Stimulated activated CD8-positive, alpha-beta memory T cell treated with anti-CD3 and anti-CD28 coated beads, Interleukin-2, amount 100 ng/mL, for 1 hour (primary cell): Measurements from ENCODE around the gene AGAP1.

ENCODE experiments used
- DNase-seq, 2 donors: peaks; one replicate each; pipeline ENCODE4 v3.0.0-alpha.2; 2020; ENCODE audit warnings: low read depth in 2 of 2

AGAP1 gene

DNA sequence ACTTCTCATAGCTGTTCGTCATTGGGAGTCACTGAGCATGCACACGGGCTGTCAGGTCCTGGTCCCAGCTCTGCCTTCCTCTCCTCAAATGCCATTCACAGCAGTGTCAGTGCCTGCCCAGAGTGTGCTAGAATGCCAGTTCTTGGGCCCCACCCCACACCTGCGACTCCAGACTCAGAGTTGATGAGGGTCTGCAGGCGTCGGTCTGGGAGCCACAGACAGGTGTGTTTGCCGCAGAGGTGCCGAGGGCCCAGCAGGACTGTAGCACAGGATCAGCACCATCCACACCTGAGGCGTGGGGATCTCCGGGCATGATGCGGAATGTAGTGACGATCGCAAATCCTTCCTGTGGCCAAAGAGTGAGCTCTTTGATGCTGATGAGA, 56.5 kb downstream of the AGAP1 start:
- no peak for DNase-seq

DNA sequence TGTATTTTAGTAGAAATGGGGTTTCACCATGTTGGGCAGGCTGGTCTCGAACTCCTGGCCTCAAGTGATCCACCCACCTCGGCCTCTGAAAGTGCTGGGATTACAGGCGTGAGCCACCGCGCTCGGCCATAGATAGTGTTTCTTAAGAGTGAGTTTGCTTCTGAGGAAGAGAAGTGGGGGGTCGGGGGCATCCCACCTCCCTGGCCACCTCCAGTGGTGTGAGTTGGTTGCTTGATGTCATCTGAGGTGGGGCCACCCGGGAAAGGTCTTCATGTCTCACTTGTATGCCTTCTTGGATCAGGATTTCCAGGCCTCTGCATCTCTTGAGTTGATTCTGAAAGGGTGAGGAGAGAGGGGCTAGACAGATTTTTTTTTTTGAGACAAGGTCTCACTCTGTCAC, 57.1 kb downstream of the AGAP1 start:
- no peak for DNase-seq

DNA sequence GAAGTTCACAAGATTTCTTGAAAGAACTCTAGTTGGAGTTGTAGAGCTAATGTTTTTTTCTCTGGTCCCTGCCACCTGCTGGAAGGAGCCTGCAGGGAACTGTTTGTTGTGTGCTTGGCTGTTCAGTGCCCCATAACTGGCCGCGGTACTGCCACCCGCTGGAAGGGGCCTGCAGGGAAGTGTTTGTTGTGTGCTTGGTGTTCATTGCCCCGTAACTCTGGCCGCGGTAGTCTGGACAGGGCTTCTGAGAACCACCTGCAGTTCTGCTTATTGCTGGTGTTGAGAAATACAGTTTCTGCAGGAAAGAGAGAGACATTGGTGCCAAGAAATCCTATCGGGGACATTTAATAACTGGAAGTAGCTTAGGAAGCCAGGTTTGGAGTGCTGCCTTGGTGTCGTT, 58.1 kb downstream of the AGAP1 start:
- DNase-seq = no peak

DNA sequence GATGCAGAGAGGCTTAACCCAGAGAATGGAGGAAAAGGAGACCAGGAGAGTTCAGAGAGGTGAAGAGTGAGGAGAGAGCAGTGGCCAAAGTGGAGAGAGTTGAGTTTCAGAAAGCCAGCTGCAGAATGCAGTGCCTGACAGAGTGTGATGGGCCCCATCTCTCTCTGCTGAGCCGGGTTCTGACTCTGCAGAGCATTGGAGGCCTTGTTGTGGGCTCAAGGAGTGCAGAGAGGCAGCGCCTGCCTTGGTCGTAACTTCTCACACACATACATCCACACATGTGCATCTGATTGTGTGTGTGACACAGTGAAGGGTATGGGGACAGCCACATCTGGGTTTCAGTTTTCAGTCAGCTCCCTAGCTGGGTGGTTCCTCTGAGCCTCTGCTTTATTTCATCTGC, 58.8 kb downstream of the AGAP1 start:
- DNase-seq = no peak

DNA sequence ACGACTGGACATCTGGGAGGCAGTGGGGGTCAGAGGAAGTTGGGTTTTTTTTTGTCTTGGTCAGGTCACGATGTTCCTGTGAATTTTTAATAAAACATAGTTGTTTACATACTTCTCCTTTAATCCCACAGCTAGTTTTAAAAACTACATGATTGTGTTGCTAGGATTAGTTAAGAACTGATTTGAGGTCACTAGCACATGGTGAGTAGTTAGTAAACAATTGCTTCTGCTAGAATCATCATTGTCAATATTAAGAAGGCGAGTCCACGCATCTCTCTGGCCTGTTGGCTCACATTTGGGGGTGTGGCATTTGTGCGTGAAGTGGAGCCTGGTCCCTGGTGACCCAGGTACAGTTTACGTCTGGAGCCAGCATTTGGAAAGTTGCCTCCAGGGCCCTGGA, 59.4 kb downstream of the AGAP1 start:
- DNase-seq = no peak

DNA sequence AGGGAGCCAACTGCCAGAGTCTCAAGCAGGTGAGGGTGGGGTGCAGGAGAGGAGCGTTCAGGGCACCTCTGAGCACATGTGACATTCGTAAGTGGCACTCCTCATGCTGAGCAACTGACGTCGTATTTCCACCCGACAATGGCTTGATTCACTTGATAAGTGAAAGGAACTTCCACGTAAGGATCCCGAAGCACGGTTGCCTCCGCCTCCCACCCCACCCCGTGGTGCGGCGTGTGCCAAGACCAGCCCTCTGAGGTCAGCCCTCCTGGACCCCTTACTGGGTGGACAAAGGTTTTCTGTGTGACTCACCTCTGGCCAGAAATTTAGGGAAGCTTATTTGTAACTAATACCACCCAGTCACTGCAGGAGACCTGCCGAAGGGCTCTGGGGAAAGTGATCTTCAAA, 59.9 kb downstream of the AGAP1 start:
- DNase-seq = no peak

DNA sequence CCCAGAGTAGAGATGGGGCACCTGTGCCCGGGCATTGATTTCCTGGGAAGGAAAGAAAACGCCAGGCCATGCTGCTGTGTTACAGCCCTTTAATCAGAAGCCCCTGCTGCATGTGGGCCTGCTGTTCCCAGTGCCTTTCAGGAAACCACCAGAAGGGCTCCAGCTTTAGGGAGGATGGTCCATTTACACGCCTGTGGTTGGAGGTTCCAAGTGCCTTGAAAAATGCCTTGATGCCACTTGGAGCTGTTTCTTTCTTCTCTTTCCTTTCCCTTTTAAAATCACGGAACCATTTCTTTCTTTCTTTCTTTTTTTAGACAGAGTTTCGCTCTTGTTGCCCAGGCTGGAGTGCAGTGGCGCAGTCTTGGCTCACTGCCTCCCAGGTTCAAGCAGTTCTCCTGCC, 60.5 kb downstream of the AGAP1 start:
- no peak for DNase-seq

DNA sequence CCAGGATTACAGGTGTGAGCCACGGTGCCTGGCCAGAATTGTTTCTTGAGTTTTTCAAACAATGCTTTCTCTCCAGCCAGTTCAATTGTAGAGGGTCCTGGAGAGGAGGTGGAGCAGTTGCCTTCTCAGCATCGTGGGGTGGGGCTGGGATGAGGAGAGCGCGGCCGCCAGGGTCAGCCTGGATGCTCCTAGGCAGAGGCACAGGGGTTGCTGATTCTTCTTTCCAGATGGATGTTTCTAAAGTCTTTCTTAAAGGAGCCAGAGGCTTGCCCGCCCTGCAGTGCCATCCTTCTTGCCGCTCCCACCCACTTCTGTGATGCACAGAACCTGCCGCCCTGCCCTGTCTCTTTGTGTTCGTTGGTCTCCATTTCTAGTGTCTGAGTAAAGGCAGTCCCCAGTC, 61.1 kb downstream of the AGAP1 start:
- no peak for DNase-seq

DNA sequence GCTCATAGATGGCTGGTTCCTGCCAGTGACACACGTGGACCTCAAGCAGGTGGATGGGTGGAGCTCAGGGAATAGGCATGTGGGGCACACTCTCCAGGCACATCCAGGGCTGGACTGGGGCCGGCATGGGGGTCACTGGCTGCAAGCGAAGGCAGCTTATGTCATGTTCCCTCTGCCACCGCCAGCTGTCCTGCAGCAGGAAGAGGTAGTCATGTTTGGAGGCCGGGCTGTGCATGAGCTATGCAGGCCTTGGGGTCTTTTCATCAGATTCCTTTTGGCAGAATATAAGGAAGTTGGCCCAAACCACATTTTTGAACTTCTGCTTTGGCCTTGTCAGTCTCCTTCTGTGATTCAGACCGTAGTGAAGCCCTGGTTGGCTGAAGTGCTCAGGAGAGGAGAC, 61.5 kb downstream of the AGAP1 start:
- no peak for DNase-seq

DNA sequence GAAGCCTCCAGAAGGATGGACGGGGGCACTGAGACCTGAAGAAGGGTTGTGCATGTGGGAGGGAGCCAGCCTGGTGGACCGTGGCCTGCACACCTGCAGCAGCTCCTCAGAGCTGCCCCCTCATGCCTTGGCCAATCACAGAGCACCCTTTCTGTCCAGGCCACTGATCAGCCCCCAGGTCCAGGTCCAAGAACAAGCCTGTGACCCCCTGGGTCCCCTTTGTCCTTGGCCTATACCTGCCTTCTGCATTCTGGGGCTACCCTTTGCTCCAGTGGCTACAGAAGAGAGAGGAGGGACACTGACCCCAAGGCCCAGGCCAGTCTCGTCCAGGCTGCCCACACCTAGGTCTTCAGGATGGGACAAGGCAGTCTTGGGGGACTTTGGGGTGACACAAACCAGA, 62.2 kb downstream of the AGAP1 start:
- DNase-seq = no peak

DNA sequence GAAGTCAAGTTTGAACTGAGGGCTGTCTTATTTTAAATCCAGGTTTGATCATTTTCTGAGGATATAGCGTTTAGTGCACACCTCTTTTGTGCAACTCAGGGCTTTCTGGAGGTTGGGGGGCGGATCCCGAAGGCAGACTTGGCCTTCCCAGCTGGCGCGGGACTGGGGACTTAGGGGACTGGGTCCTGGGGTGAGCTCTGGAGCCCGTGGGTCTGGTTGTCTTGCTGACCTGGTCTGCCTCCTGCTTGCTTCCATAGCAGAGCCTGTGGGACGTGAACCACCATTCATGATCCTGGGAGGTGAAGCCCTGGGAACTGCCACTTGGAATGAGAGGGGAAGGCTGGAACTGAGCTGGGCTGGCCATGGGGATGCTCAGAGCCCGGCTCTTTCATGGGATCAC, 63.1 kb downstream of the AGAP1 start:
- DNase-seq = no peak

DNA sequence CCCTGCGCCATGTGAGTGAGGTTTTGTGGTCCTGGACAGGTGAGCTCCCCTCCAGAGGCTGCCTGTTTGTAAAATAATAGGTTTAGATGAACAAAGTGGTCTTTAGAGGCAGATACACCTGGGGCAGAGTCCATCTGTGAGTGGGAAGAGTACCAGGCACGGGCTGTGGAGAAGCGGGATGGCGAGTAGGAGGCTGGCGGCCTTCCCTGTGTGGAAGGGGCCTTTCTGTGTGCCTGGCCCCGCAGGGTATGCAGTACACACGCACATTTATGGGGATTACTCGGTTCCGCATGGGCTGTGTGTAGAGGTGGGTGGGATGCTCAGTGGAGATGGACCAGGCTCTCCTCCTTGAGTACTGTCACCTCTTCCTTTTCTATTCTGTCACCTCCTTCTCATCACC, 64.1 kb downstream of the AGAP1 start:
- no peak for DNase-seq

DNA sequence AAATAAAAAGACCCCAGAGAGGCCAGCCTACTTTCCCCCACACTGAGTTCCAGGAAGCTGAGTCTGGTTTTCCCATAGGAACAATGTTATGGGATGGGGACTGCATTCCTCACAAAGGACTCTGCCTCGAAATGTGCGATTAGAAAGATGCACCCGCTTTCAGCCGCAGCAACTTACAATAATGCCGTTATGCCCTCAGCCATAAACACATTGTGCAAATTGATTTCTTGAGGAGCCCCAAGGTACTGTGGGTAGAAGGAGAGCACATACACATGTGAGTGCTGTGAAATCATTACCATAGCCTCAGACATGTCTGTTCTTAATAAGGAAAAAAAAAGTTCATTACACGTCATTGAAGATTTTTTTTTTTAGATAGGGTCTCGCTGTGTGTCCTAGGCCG, 64.7 kb downstream of the AGAP1 start:
- DNase-seq = no peak

DNA sequence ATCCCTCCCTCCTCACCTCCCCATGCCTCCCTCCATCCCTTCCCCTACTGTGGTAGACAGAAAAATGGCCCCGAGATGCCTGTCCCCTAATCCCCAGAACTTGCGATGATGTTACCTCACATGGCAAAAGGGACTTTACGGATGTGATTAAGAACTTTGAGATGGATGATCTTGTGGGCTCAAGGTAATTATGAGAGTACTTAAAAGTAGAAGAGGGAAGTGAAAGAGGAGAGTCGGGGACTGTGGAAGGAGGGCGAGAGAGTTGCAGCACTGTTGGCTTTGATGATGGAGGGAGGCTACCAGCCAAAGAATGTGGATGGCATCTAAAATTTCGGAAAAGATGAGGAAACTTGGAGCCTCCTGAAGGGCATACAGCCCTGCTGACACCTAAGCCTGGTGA, 66.5 kb downstream of the AGAP1 start:
- no peak for DNase-seq

DNA sequence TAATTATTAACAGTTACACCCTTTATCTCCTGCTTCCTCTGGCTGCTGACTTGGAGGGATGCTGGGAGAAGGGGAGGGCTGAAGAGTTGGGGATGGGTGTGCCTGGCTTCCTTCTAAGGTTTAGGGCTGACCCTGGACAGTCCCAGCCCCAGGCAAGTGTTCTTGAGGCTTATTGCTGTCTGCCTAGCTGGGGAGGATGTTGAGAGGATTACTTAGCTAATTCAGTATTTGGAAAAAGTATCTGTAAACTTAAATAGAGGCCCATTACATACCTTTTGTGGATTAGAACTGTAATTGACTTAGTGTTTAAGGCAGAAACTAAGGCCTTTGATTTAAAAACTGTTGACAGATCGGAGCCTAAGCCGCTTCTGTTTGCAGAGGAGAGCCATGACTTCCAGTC, 67.6 kb downstream of the AGAP1 start:
- DNase-seq = no peak

DNA sequence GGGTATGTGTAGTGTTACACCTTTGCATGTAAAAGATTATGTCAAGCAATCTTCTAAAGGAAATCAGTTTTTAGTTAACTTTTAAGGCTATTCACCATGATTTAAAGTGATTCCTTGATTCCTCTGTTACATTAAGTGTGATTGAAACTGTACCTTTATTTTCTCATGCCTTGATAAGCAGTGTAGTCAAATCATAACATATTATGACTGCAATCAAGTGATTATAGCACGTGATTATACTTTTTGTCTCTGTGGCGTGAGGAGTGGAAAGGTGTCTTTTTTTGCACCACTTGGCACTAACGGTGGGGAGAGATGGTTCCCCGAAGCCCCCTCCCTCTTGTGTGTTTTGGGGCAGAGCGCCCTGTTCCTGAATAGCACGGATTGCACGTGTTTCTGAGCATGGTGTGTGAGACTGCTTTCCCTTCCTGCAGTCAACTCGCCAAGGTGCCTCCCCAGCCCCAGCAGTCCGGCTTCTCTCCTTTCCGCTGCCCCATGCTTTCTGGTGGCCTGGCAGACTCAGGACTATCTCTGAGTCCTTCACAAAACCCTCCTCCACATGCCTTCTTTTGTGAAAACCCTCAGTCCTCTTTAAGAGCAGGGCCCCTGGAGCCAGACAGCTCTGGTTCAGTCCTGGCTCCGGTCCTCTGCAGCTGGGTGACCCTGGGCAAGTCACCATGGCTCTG, 68.4 kb downstream of the AGAP1 start:
- no peak for DNase-seq

DNA sequence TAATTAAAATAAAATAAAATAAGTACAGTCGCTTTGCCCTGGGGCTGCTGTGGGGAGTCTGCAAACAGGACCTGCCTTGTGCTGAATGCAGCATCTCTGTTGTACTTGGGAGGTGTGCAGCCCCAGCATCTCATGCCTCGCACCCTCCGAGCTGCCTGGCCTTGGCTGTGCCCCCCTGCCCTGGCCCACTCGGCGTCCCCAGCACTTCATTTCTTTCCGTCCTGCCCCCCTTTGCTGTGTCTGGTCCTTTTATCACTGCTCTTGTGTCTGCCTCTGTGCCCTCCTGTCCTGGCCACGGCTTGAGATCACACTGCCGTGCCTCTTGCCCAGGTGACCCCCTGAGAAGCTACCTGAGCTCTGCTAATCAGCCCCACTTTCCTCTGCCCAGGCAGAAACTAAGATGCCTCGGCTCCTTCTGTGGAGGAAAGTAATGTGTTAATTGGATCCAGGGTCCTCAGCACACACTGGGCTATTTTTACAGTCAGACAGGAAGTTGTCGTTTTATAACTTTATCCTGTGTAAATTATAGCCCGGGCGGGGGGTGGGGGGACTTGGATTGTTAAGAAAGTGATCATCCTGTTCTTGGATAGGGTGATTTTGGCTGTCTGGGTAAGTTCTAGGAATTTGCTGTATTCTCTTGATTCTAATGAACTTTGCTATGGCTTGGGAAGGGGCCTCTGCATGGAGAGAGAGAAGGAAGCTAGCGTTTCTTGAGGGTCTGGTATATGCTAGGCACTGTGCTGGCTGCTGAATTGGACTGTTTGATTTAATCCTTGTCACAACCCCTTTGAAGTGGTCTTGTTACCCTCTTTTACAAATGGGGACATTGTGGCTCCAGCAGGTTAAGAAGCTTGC, 69.4 kb downstream of the AGAP1 start:
- no peak for DNase-seq

DNA sequence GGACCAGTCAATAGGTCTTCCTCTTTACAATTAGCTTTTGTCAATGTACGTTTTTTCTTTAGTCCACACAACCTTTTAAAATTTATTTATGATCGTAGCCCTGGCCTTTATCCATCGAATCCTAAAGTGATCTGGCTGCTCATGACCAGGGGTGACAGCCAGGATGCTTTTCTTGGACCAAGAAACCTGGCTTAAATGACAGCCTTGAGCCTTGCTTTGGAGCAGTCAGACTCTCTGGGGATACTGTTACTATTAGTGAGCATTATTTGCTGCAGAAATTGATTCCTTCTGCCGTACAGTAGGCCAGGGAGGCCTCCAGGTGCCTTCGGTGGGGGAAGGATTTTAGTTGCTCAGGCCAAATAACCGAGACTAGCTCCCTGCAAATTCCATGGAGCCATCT, 70.2 kb downstream of the AGAP1 start:
- no peak for DNase-seq

DNA sequence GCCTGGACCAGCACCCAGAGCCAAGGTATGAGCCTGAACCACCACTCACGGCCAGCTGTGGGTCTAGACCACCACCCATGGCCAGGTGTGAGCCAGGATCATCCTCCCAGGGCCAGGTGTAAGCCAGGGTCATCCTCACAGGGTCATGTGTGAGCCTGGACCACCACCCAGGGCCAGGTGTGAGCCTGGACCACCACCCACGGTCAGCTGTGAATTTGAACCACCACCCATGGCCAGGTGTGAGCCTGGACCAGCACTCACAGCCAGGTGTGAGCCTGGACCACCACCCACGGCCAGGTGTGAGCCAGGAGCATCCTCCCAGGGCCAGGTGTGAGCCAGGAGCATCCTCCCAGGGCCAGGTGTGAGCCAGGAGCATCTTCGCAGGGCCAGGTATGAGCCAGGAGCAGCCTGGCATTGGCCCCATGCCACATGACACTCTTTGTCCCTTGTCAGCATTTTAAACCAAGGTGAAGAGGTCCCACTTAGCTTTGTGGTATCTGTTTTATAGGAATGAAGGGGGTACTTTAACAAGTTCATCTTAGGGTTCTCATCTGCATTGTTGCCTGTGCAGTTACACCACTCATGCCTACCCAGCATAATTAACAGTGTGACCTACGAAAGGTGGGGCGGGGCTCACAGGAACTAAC, 71.2 kb downstream of the AGAP1 start:
- DNase-seq = no peak

DNA sequence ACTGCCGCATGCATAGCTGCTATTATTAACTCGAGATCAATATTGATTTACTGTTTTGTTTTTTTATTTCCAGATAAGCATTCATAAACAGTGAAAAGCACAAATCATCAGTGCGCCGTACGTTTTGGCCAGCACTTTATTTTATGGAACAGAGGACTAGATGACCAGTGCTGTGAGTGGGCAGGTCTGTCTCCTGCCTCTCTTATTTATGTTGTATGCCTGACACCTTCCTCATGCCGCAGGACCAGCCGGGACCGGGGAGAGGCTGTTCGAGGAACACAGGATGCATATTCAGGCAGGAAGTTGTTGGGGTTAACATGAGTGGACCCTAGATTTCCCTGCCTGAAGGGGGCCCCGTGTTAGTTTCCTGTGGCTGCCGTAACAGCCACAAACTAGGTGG, 72.6 kb downstream of the AGAP1 start:
- no peak for DNase-seq

DNA sequence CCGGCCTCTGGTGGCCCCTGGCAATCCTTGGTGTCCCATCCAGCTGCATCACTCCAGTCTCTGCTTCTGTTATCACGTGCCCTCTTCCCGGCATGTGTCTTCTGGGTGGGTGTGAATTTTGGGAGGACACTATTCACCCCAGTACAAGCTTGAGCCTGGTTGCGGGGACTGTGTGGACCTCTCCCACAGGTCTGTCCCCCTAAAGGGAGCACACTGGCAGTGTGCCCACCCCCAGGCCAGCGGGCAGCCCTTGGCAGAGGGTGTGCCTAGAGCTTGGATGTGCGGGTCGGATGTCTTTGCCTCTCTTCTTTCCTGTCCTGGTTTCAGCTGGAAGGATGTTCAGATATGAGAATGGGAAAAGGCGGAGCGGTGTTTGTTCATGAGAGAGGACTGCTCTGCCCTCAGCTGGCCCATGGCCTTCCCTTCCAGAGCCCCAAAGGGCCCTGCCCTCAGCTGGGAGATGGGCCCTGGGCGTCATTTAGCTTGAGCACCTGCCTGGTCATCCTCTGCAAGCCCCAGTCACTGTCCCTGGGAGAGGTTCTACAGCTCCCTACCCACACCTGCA, 73.2 kb downstream of the AGAP1 start:
- DNase-seq = no peak

DNA sequence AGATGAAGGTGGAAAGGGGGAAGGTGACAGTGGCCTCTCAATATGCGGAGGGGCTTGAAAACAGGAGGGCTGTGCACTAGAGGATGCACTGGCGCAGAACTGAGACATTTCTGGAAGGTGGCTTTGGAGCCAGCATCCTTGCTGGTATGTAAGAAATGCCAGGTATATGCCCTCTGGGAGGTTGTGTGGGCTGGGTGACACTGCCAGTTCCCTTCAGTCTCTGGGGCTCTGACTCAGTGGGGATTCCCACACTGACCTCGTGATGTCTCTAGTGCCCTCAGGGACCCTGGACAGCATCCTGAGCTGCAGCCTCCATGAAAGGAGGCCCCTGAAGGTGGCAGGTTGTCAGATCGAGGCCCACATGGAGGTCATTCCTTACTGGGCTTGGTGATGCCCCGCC, 74.0 kb downstream of the AGAP1 start:
- DNase-seq = no peak

DNA sequence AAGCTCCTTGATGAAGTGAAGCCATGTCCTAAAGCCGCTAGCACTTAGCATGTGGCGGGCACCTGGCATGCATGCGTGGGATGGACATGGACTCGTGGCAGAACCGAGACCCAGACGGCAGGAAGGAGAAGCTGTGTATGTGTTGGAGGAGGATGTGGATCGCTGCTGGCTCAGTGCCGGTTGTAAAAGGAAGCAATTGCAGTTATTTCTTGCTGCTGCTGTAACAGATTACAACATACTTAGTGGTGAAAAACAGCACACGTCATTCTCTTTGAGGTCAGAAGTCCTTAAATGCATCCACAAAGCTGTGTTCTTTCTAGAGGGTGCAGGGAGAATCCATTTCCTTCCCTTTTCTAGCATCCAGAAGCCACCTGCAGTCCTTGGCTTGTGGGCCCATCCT, 74.6 kb downstream of the AGAP1 start:
- DNase-seq = no peak
